Vagina (tissue), 2 donors: ENCODE measurements around the gene ZNF516.

Source experiments
- POLR2A ChIP-seq, 2 donors: fragments of 450-650 bp; IDR thresholded peaks; one replicate each; pipeline ENCODE4 v1.6.1; 2017; ENCODE audit warnings: antibody characterized with exemption in 2 of 2, mild to moderate bottlenecking in 2 of 2, moderate library complexity in 2 of 2
- TF ChIP-seq, protein P1 (sequence below), 3 experiments: fragments of 450-650 bp in 2 of 3; fragments of 200-600 bp in 1 of 3; sonication (generic) in 1 of 3; IDR thresholded peaks; one replicate each; pipeline ENCODE4 v1.5.1; 2017 to 2019; ENCODE audit warnings: antibody characterized with exemption in 3 of 3, mild to moderate bottlenecking in 2 of 3, moderate library complexity in 2 of 3

DNA sequence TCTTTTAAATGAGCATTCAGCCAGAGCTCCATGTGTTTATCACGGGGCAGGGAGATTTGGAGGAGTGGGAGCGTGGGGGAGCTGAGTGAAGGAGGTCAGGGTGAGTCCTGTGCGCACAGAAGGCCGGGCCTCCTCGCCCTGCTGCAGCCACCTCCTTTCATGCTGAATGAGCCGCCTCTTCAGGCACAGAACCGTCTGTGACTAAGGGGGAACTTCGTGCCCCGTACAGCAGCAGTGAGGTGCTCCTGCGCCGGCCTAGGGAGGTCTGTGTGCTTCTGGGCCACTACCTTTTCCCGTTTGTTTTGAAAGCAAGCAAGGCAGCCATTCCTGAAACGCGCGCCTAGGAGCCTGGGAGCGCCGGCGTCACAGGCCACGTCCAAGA is 27.1 kb upstream of the ZNF516 start:
- peak in 1 of 2 donors; percentile 11 for TF ChIP-seq POLR2A (IDR thresholded peaks at IDR 0.05)
- TF ChIP-seq, protein P1, sequence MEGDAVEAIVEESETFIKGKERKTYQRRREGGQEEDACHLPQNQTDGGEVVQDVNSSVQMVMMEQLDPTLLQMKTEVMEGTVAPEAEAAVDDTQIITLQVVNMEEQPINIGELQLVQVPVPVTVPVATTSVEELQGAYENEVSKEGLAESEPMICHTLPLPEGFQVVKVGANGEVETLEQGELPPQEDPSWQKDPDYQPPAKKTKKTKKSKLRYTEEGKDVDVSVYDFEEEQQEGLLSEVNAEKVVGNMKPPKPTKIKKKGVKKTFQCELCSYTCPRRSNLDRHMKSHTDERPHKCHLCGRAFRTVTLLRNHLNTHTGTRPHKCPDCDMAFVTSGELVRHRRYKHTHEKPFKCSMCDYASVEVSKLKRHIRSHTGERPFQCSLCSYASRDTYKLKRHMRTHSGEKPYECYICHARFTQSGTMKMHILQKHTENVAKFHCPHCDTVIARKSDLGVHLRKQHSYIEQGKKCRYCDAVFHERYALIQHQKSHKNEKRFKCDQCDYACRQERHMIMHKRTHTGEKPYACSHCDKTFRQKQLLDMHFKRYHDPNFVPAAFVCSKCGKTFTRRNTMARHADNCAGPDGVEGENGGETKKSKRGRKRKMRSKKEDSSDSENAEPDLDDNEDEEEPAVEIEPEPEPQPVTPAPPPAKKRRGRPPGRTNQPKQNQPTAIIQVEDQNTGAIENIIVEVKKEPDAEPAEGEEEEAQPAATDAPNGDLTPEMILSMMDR (IDR thresholded peaks at IDR 0.05), result no peak
